ENCODE data around the gene THAP7. TPM values are rescaled to one million over a fixed set of nuclear protein-coding genes. Genes with fewer than 3 reads are reported as not detected.

THAP7 gene
- total RNA-seq, 1 donor from 2014 or later = 14.7 TPM

- Histone ChIP-seq H3K36me3 (no peaks in the 10 kb centered on the region), H3K79me2 (ENCODE audit: low read depth) (peaks cover 24% of the 10 kb centered on the region), H2AFZ (replicated peaks) (no peak overlapping the region), H3K9me3 (ENCODE audit: low read depth) (no peaks in the 10 kb centered on the region), H3K27me3 (peaks cover 35% of the 10 kb centered on the region), H3F3A (ENCODE audit: low read depth) (peaks cover 35% of the 10 kb centered on the region), H3K4me1 (no peaks in the 10 kb centered on the region), H4K20me1 (ENCODE audit: low read depth) (peaks cover 72% of the 10 kb centered on the region), H3K4me2 (no peak overlapping the region), H3K27ac (no peak overlapping the region), H3K9ac (no peak overlapping the region), H3K4me3 (no peak overlapping the region)
- no peak for DNase-seq (ENCODE audit: low spot score)
- Mint-ChIP-seq H3K27me3 (ENCODE audit: insufficient read depth, low read depth) (peaks cover 12% of the 10 kb centered on the region), H3K27ac (no peak overlapping the region), H3K4me1 (peaks cover 11% of the 10 kb centered on the region), H3K9me3 (no peaks in the 10 kb centered on the region), H3K4me3 (no peak overlapping the region), H3K36me3 (peaks cover 12% of the 10 kb centered on the region)
- TF ChIP-seq CTCF (IDR thresholded peaks at IDR 0.05) = no peak
- TF ChIP-seq EZH2phosphoT487 (IDR thresholded peaks at IDR 0.05) = no peak
- no peak for TF ChIP-seq EZH2 (IDR thresholded peaks at IDR 0.05)
These were observed 46.4 kb downstream of the THAP7 start for GRCh38 chr22:20955548-20955947.

GRCh38 chr22:20953668-20954500 is 48.0 kb downstream of the THAP7 start:
- Mint-ChIP-seq H3K9me3 (no peaks in the 10 kb centered on the region), H3K4me1 (peaks cover 18% of the 10 kb centered on the region), H3K27ac (no peak overlapping the region), H3K27me3 (ENCODE audit: insufficient read depth, low read depth) (peaks cover 12% of the 10 kb centered on the region), H3K4me3 (no peak overlapping the region), H3K36me3 (peaks cover 19% of the 10 kb centered on the region)
- Histone ChIP-seq H3K27me3 (peaks cover 34% of the 10 kb centered on the region), H3K79me2 (ENCODE audit: low read depth) (peaks cover 40% of the 10 kb centered on the region), H3K4me3 (no peak overlapping the region), H3F3A (ENCODE audit: low read depth) (peaks cover 41% of the 10 kb centered on the region), H3K9ac (no peak overlapping the region), H2AFZ (replicated peaks) (no peak overlapping the region), H3K27ac (no peak overlapping the region), H3K4me2 (no peak overlapping the region), H4K20me1 (ENCODE audit: low read depth) (peaks cover 89% of the 10 kb centered on the region), H3K36me3 (no peaks in the 10 kb centered on the region), H3K9me3 (ENCODE audit: low read depth) (no peaks in the 10 kb centered on the region), H3K4me1 (no peaks in the 10 kb centered on the region)
- DNase-seq (ENCODE audit: low spot score) = no peak
- TF ChIP-seq EZH2phosphoT487 (IDR thresholded peaks at IDR 0.05) (no peak), CTCF (IDR thresholded peaks at IDR 0.05) (no peak), EZH2 (IDR thresholded peaks at IDR 0.05) (no peak)

GRCh38 chr22:20953342-20953608 is 48.6 kb downstream of the THAP7 start:
- Histone ChIP-seq H3K79me2 (ENCODE audit: low read depth) (peaks cover 46% of the 10 kb centered on the region), H3K4me3 (no peak overlapping the region), H3K4me1 (no peaks in the 10 kb centered on the region), H3K36me3 (no peaks in the 10 kb centered on the region), H3K4me2 (no peak overlapping the region), H3K27me3 (peaks cover 28% of the 10 kb centered on the region), H3K9ac (no peak overlapping the region), H3F3A (ENCODE audit: low read depth) (peaks cover 42% of the 10 kb centered on the region), H3K27ac (no peak overlapping the region), H3K9me3 (ENCODE audit: low read depth) (no peaks in the 10 kb centered on the region), H2AFZ (replicated peaks) (no peak overlapping the region), H4K20me1 (ENCODE audit: low read depth) (peaks cover 92% of the 10 kb centered on the region)
- no peak overlapping the region for H3K4me3 Mint-ChIP-seq
- DNase-seq (ENCODE audit: low spot score) = no peak
- peaks cover 19% of the 10 kb centered on the region for H3K36me3 Mint-ChIP-seq
- H3K27ac Mint-ChIP-seq = no peak overlapping the region
- peaks cover 17% of the 10 kb centered on the region for H3K4me1 Mint-ChIP-seq
- peaks cover 7% of the 10 kb centered on the region for H3K27me3 Mint-ChIP-seq (ENCODE audit: insufficient read depth, low read depth)
- TF ChIP-seq CTCF (IDR thresholded peaks at IDR 0.05) = no peak
- TF ChIP-seq EZH2phosphoT487 (IDR thresholded peaks at IDR 0.05) = no peak
- H3K9me3 Mint-ChIP-seq = no peaks in the 10 kb centered on the region

Data from neural progenitor cell (in vitro differentiated cells).